Uterus (tissue), 4 donors: ENCODE data around the gene MARCHF11. TPM values are rescaled to one million over a fixed set of nuclear protein-coding genes. Genes with fewer than 3 reads are reported as not detected.

Experiments
- DNase-seq, 2 donors: peaks; one replicate each; pipeline ENCODE4 v3.0.0-alpha.2; 2019 to 2020
- H3K27ac ChIP-seq, 2 donors: fragments of 200-600 bp; sonication (generic); 1 replicate in 1 of 2; 2 replicates in 1 of 2; pipeline ENCODE4 v1.5.1; 2016 to 2018
- H3K27me3 ChIP-seq, 2 donors: fragments of 200-600 bp; sonication (generic); one replicate each; pipeline ENCODE4 v1.5.1; 2018 to 2019; ENCODE audit warnings: control low read depth in 1 of 2
- H3K36me3 ChIP-seq, 2 donors: fragments of 200-600 bp; sonication (generic); one replicate each; pipeline ENCODE4 v1.5.1; 2019; ENCODE audit warnings: control low read depth in 1 of 2
- H3K4me1 ChIP-seq, 2 donors: fragments of 200-600 bp; sonication (generic); one replicate each; pipeline ENCODE4 v1.5.1; 2018 to 2019; ENCODE audit warnings: control low read depth in 1 of 2
- H3K4me3 ChIP-seq, 2 donors: fragments of 200-600 bp; sonication (generic); 1 replicate in 1 of 2; 2 replicates in 1 of 2; pipeline ENCODE4 v1.5.1; 2018 to 2019; ENCODE audit warnings: mild to moderate bottlenecking in 1 of 2
- H3K9me3 ChIP-seq, 2 donors: fragments of 200-600 bp; sonication (generic); one replicate each; pipeline ENCODE4 v1.5.1; 2019; ENCODE audit warnings: control low read depth in 1 of 2
- POLR2A ChIP-seq, 2 donors: fragments of 450-650 bp; IDR thresholded peaks; one replicate each; pipeline ENCODE4 v1.6.1; 2016; ENCODE audit warnings: antibody characterized with exemption in 2 of 2, mild to moderate bottlenecking in 1 of 2, moderate library complexity in 1 of 2
- intact Hi-C: fragments of 100-400 bp; cut with DNase I; formaldehyde crosslinking; loops from one replicate; pipeline ENCODE4 v1.15.1; 2023; ENCODE audit warnings: low total_unique reads
- total RNA-seq, 4 donors: library from RNA; depleted of rRNA in 3 of 4; stranded (reverse); fragments of >200 nt in 3 of 4; gene quantifications; one replicate each; pipeline versions ENCODE4 v1.1.0 to v1.2.4, GENCODE V29; 2014 to 2023
- TF ChIP-seq, protein P1 (sequence below), 4 experiments: fragments of 200-600 bp in 2 of 4; fragments of 450-650 bp in 2 of 4; sonication (generic) in 2 of 4; IDR thresholded peaks; one replicate each; pipeline ENCODE4 v1.5.1; 2016 to 2019; ENCODE audit warnings: antibody characterized with exemption in 4 of 4, mild to moderate bottlenecking in 2 of 4, moderate library complexity in 1 of 4
- donor health status: DM: yes; HTN: yes; CAD: no.

MARCHF11 gene
- total RNA-seq, 4 donors from 2014 or later: 0.28 TPM; not detected in 3

DNA sequence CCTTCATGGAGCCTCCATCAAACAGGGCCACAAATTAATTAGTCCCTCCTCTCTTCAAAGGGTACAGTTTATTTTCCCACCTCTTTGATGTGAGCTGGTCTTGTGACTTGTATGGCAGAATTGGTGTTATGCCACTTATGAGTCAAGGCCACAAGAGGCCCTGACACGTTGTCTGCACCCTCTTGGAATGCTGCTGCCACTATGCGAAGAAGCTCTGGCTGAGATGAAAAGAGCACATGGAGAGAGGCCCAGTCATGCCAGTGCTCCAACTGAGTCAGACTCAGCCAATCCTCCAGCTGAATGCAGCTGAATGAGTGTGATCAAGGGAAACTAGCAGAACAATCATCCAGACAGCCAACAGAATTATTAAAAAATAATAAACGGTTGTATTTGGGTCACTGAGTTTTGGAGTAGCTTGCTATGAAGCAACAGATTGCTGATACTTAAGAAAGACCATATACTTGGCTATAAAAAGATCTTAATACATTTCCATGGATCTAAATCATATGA, 128.3 kb downstream of the MARCHF11 start:
- Histone ChIP-seq H3K4me1 (no peaks in the 10 kb centered on the region), H3K9me3 (no peaks in the 10 kb centered on the region), H3K27me3 (no peaks in the 10 kb centered on the region), H3K36me3 (no peaks in the 10 kb centered on the region), H3K4me3 (no peak overlapping the region), H3K27ac (no peak overlapping the region)
- TF ChIP-seq, protein P1, sequence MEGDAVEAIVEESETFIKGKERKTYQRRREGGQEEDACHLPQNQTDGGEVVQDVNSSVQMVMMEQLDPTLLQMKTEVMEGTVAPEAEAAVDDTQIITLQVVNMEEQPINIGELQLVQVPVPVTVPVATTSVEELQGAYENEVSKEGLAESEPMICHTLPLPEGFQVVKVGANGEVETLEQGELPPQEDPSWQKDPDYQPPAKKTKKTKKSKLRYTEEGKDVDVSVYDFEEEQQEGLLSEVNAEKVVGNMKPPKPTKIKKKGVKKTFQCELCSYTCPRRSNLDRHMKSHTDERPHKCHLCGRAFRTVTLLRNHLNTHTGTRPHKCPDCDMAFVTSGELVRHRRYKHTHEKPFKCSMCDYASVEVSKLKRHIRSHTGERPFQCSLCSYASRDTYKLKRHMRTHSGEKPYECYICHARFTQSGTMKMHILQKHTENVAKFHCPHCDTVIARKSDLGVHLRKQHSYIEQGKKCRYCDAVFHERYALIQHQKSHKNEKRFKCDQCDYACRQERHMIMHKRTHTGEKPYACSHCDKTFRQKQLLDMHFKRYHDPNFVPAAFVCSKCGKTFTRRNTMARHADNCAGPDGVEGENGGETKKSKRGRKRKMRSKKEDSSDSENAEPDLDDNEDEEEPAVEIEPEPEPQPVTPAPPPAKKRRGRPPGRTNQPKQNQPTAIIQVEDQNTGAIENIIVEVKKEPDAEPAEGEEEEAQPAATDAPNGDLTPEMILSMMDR (IDR thresholded peaks at IDR 0.05): no peak
- no peak for TF ChIP-seq POLR2A (IDR thresholded peaks at IDR 0.05)
- DNase-seq: no peak
- intact Hi-C loops: no loop called here

DNA sequence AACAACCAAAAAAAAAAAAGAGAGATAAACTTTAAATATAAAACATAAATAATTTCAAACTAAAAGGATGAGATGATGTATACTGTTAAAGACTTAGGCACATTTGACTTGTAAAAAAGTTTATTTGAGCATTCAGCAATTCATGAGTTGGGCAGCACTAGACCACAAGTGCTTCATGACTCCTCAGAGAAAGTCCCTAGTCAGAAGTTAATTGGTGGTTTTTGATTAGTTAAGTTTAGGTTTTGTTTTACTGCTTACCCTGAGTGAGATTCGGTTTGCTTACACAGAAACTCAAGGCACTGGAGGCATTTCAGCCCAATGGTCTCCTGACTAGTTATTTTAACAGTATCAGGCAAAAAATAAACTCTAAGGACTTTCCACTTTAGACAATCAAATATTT, 129.2 kb downstream of the MARCHF11 start:
- no peaks in the 10 kb centered on the region for H3K9me3 ChIP-seq
- no peaks in the 10 kb centered on the region for H3K27me3 ChIP-seq
- no peaks in the 10 kb centered on the region for H3K36me3 ChIP-seq
- no peak overlapping the region for H3K4me3 ChIP-seq
- no peaks in the 10 kb centered on the region for H3K4me1 ChIP-seq
- no peak for DNase-seq
- intact Hi-C loops: no loop called here
- TF ChIP-seq, protein P1 (IDR thresholded peaks at IDR 0.05): no peak
- TF ChIP-seq POLR2A (IDR thresholded peaks at IDR 0.05): no peak
- no peak overlapping the region for H3K27ac ChIP-seq

DNA sequence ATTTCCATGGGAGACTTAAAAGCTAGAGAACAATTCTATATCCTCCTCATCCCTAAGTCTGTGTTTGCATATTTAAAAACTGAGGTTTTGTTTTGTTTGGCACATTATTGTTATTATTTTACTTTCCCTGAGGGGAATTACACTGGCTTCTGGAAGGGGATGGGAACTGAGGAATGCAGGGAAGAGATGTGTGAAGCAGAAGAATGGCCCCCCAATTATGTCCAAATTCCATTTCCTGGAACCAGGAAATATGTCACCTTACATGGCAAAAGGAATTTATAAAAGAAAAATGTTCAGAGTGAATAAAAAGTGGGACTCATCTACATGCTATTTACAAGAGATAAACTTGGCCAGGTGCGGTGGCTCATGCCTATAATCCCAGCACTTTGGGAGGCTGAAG, 129.8 kb downstream of the MARCHF11 start:
- intact Hi-C loops: no loop called here
- TF ChIP-seq POLR2A (IDR thresholded peaks at IDR 0.05): no peak
- TF ChIP-seq, protein P1 (IDR thresholded peaks at IDR 0.05): no peak
- no peaks in the 10 kb centered on the region for H3K9me3 ChIP-seq
- no peak overlapping the region for H3K27ac ChIP-seq
- H3K4me1 ChIP-seq: no peaks in the 10 kb centered on the region
- no peak for DNase-seq
- no peak overlapping the region for H3K4me3 ChIP-seq
- H3K36me3 ChIP-seq: no peaks in the 10 kb centered on the region
- no peaks in the 10 kb centered on the region for H3K27me3 ChIP-seq

DNA sequence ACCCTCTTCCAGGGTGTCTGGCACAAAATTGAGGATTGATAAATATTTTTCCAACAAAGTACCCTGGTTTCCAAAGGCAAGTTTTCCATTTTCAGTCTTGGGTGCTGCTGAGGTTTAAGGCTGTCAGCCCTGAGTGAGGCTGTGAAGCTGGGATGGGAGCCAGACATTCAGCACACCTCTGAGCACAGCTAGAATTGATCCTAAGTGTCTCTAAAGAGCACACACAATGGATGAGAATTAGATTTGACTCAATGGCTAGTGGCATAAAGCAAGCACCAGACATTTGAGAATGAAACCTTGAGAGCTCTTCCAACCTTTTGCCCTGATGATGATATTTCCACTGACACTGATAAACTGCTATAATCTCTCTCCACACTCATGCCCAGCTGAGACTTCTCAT, 131.5 kb downstream of the MARCHF11 start:
- Histone ChIP-seq H3K4me3 (no peak overlapping the region), H3K4me1 (no peaks in the 10 kb centered on the region), H3K36me3 (no peaks in the 10 kb centered on the region), H3K9me3 (no peaks in the 10 kb centered on the region), H3K27ac (no peak overlapping the region), H3K27me3 (no peaks in the 10 kb centered on the region)
- TF ChIP-seq, protein P1 (IDR thresholded peaks at IDR 0.05): no peak
- DNase-seq: no peak
- intact Hi-C loops: no loop called here

DNA sequence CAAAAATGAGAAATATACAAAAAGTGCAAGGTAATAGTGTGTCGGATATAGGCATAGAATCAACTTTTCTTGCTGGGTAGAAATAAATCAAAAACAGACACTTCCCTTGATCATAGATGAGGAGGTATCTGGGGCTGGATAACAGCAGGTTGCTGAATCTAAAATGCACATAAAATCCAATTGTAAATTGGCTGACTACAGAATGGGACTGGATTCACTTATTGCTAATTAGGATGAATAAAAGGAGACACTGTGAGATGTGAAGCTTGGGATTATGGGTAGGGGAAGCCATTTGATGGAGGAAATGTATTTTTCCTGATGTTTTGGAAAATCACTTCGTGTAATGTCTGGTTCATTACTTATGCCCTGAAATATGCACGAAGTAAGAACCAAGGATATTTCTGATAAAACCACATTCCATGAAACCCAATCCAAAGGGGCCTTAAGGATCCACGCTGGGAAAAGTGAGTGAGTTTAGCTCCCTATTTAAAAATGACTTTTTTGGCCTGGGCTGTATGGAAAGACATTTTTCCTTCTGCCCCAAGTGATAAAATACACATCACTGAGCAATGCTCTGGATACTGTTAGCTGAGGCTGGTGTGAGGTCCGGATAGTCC, 136.1 kb downstream of the MARCHF11 start:
- Histone ChIP-seq H3K27me3 (no peaks in the 10 kb centered on the region), H3K4me1 (no peaks in the 10 kb centered on the region), H3K4me3 (no peak overlapping the region), H3K36me3 (no peaks in the 10 kb centered on the region), H3K9me3 (no peaks in the 10 kb centered on the region), H3K27ac (no peak overlapping the region)
- DNase-seq: no peak
- TF ChIP-seq, protein P1 (IDR thresholded peaks at IDR 0.05): no peak
- TF ChIP-seq POLR2A (IDR thresholded peaks at IDR 0.05): no peak
- intact Hi-C loops: no loop called here
